Endothelial cell of umbilical vein (primary cell): ENCODE measurements around the gene ADAMTS14.

Experiments
- FOS ChIP-seq: IDR thresholded peaks from 2 replicates; pipeline ENCODE4 v1.6.1; 2011; ENCODE audit warnings: mild to moderate bottlenecking, low read length, moderate library complexity, borderline replicate concordance; ENCODE audit not compliant: insufficient read depth
- JUN ChIP-seq: IDR thresholded peaks from 2 replicates; pipeline ENCODE4 v1.6.1; 2011; ENCODE audit warnings: borderline replicate concordance, low read depth; ENCODE audit not compliant: insufficient read length, insufficient read depth
- MYC ChIP-seq: IDR thresholded peaks from one replicate; pipeline ENCODE4 v1.6.1; 2011; ENCODE audit warnings: mild to moderate bottlenecking, low read depth, low read length
- POLR2A ChIP-seq: IDR thresholded peaks from 2 replicates; pipeline ENCODE4 v1.6.1; 2012; ENCODE audit warnings: low read depth, mild to moderate bottlenecking, control low read depth, low read length
- POLR2AphosphoS5 ChIP-seq: IDR thresholded peaks from 2 replicates; pipeline ENCODE4 v1.6.1; 2012; ENCODE audit warnings: low read depth, mild to moderate bottlenecking, control low read depth, low read length, moderate library complexity; ENCODE audit not compliant: insufficient read depth
- TF ChIP-seq, protein P1 (sequence below), 2 donors: IDR thresholded peaks; 1 replicate in 1 of 2; 2 replicates in 1 of 2; pipeline ENCODE4 v1.5.1; 2011; ENCODE audit warnings: low read length in 2 of 2, mild to moderate bottlenecking in 2 of 2, moderate library complexity in 2 of 2, control low read depth in 1 of 2, inconsistent platforms in 1 of 2, low read depth in 1 of 2; ENCODE audit not compliant: insufficient read depth in 1 of 2; ENCODE audit errors: extremely low read depth in 1 of 2
- TF ChIP-seq, protein P2 (sequence below): IDR thresholded peaks from 2 replicates; pipeline ENCODE4 v1.6.1; 2011; ENCODE audit not compliant: insufficient read depth, insufficient read length

DNA sequence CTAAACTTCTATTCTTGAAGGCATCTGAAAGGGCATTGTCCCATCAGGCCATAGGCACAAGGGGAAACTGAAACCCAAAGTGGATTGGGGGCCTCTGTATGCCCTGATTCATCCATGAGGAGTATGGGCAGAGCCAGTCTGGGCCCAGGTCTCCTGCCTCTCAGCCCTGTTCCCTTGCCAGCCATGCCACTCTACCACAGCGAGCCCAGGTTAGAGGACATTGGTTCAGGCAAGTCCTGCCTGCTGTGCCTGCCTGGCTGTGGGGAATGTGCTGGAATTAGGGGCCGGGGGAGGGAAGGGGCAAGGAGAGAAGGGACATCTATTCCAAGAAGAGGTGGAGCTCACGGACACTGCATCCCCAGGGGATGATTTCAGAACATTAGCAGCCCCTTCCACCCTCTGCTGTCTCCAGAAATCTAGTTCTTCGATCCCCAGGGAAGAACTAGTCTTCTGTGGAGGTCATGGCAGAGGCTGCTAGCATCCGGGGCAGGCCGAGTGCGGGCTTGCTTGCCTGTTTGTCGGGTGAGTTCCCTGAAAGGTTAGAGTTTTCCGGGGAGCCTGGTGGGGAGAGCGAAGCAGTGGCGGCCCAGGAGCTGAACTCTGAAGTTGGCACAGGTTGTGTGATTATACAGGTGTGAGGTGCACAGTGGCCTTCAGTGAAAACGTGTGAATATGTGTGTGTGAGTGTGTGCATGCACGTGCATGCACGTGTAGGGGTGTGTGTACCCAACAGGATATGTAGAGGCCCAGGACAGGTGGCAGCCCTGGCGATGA, 75.1 kb downstream of the ADAMTS14 start:
- TF ChIP-seq POLR2AphosphoS5 (no peak), POLR2A (no peak), JUN (no peak), FOS (no peak), MYC (no peak)
- TF ChIP-seq, protein P1, sequence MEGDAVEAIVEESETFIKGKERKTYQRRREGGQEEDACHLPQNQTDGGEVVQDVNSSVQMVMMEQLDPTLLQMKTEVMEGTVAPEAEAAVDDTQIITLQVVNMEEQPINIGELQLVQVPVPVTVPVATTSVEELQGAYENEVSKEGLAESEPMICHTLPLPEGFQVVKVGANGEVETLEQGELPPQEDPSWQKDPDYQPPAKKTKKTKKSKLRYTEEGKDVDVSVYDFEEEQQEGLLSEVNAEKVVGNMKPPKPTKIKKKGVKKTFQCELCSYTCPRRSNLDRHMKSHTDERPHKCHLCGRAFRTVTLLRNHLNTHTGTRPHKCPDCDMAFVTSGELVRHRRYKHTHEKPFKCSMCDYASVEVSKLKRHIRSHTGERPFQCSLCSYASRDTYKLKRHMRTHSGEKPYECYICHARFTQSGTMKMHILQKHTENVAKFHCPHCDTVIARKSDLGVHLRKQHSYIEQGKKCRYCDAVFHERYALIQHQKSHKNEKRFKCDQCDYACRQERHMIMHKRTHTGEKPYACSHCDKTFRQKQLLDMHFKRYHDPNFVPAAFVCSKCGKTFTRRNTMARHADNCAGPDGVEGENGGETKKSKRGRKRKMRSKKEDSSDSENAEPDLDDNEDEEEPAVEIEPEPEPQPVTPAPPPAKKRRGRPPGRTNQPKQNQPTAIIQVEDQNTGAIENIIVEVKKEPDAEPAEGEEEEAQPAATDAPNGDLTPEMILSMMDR (IDR thresholded peaks at IDR 0.05; ENCODE audit: extremely low read depth in 1 of 2, insufficient read depth in 1 of 2, low read depth in 1 of 2, low read length in 2 of 2) = no peak
- TF ChIP-seq, protein P2, sequence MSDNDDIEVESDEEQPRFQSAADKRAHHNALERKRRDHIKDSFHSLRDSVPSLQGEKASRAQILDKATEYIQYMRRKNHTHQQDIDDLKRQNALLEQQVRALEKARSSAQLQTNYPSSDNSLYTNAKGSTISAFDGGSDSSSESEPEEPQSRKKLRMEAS = no peak
